Stimulated activated naive B cell treated with anti-CD40 and anti-IgM and Interleukin-4, amounts not matched to agents 10 μg/mL and 1 μg/mL and 100 μg/mL, for 72 hours (primary cell): ENCODE measurements around the gene PTPRN2.
"Not testable (repeated sequence)": the region's sequence is repeated elsewhere in the genome, so short reads cannot be mapped to it uniquely, and the experiment has no call there.

Source experiments
- ATAC-seq, 2 donors: fragments of 150-1000 bp; cut with Tn5 transposase; replicated peaks; 2 replicates each; pipeline ENCODE4 v1.10.0; 2021; ENCODE audit warnings: moderate library complexity in 1 of 2
- DNase-seq: peaks from one replicate; pipeline ENCODE4 v3.0.0; 2021
- H3K27ac Mint-ChIP-seq: one replicate; pipeline ENCODE4 v1.8.0; 2022; ENCODE audit warnings: mild to moderate bottlenecking, mixed read lengths
- H3K27me3 Mint-ChIP-seq, 2 donors: one replicate each; pipeline ENCODE4 v1.8.0; 2022; ENCODE audit warnings: mixed read lengths in 2 of 2
- H3K36me3 Mint-ChIP-seq, 2 donors: one replicate each; pipeline ENCODE4 v1.8.0; 2022; ENCODE audit warnings: mixed read lengths in 2 of 2, mild to moderate bottlenecking in 1 of 2
- H3K4me1 Mint-ChIP-seq, 2 donors: one replicate each; pipeline ENCODE4 v1.8.0; 2022; ENCODE audit warnings: mixed read lengths in 2 of 2, mild to moderate bottlenecking in 1 of 2
- H3K4me3 Mint-ChIP-seq, 2 donors: one replicate each; pipeline ENCODE4 v1.8.0; 2022; ENCODE audit warnings: mild to moderate bottlenecking in 2 of 2, mixed read lengths in 2 of 2, moderate library complexity in 1 of 2
- H3K9me3 Mint-ChIP-seq, 2 donors: one replicate each; pipeline ENCODE4 v1.8.0; 2022; ENCODE audit warnings: mixed read lengths in 2 of 2, mild to moderate bottlenecking in 1 of 2

The PTPRN2 gene

GRCh38 chr7:158587162-158588084, at the start of gene PTPRN2:
TSS of gene PTPRN2 (minus strand) at chr7:158587823.
- ATAC-seq (peak; percentile 76 to 80), DNase-seq (no peak)
- H3K36me3 Mint-ChIP-seq, result peaks cover 3% of the 10 kb centered on the region in 2 donors
- H3K4me1 Mint-ChIP-seq, result peaks cover 11 to 16% of the 10 kb centered on the region in 2 donors
- peak within 1 kb of the TSS; percentile 68 to 70 for H3K4me3 Mint-ChIP-seq
- H3K9me3 Mint-ChIP-seq, result peaks cover 4 to 5% of the 10 kb centered on the region in 2 donors
- H3K27ac Mint-ChIP-seq, result peak within 1 kb of the TSS; percentile 6
- peaks cover 53 to 58% of the 10 kb centered on the region in 2 donors for H3K27me3 Mint-ChIP-seq

GRCh38 chr7:158633055-158633956, 45.7 kb upstream of the PTPRN2 start:
- Mint-ChIP-seq H3K27me3 (no peaks in the 10 kb centered on the region), H3K36me3 (peaks cover 34 to 42% of the 10 kb centered on the region in 2 donors), H3K4me3 (no peak overlapping the region), H3K27ac (peak overlapping the region; percentile 42), H3K4me1 (peaks cover 8 to 9% of the 10 kb centered on the region in 2 donors), H3K9me3 (no peaks in the 10 kb centered on the region)
- DNase-seq, result no peak
- ATAC-seq, result peak; percentile 38 to 72

GRCh38 chr7:158631574-158632195, 44.1 kb upstream of the PTPRN2 start:
- Mint-ChIP-seq H3K4me3 (no peak overlapping the region), H3K27ac (peak overlapping the region; percentile 37), H3K36me3 (peaks cover 22 to 41% of the 10 kb centered on the region in 2 donors), H3K4me1 (peaks cover 8 to 9% of the 10 kb centered on the region in 2 donors), H3K9me3 (no peaks in the 10 kb centered on the region), H3K27me3 (no peaks in the 10 kb centered on the region)
- ATAC-seq, result no peak
- DNase-seq, result no peak

GRCh38 chr7:158626289-158626688, 38.7 kb upstream of the PTPRN2 start:
- H3K4me1 Mint-ChIP-seq, H3K4me3 Mint-ChIP-seq, H3K9me3 Mint-ChIP-seq, DNase-seq, H3K27ac Mint-ChIP-seq, ATAC-seq, H3K27me3 Mint-ChIP-seq: not testable (repeated sequence)
- H3K36me3 Mint-ChIP-seq, result peaks cover 21 to 27% of the 10 kb centered on the region in 2 donors

- no peak overlapping the region for H3K4me3 Mint-ChIP-seq
- H3K27me3 Mint-ChIP-seq, result no peaks in the 10 kb centered on the region
- DNase-seq (no peak), ATAC-seq (no peak)
- H3K9me3 Mint-ChIP-seq, result peaks cover 0 to 2% of the 10 kb centered on the region in 2 donors
- peaks cover 10 to 14% of the 10 kb centered on the region in 2 donors for H3K36me3 Mint-ChIP-seq
- H3K4me1 Mint-ChIP-seq, result no peaks in the 10 kb centered on the region
- no peak overlapping the region for H3K27ac Mint-ChIP-seq
These were observed 35.6 kb upstream of the PTPRN2 start for GRCh38 chr7:158623241-158623640.

GRCh38 chr7:158620839-158621441, 33.3 kb upstream of the PTPRN2 start:
- H3K27me3 Mint-ChIP-seq, result no peaks in the 10 kb centered on the region
- peaks cover 0 to 2% of the 10 kb centered on the region in 2 donors for H3K9me3 Mint-ChIP-seq
- no peaks in the 10 kb centered on the region for H3K4me1 Mint-ChIP-seq
- no peak overlapping the region for H3K27ac Mint-ChIP-seq
- ATAC-seq, result no peak
- peaks cover 10% of the 10 kb centered on the region in 2 donors for H3K36me3 Mint-ChIP-seq
- H3K4me3 Mint-ChIP-seq, result no peak overlapping the region
- no peak for DNase-seq

GRCh38 chr7:158620418-158620817, 32.8 kb upstream of the PTPRN2 start:
- no peak overlapping the region for H3K4me3 Mint-ChIP-seq
- H3K27ac Mint-ChIP-seq, result no peak overlapping the region
- ATAC-seq (no peak), DNase-seq (no peak)
- H3K9me3 Mint-ChIP-seq, result peaks cover 0 to 2% of the 10 kb centered on the region in 2 donors
- H3K36me3 Mint-ChIP-seq, result peaks cover 10% of the 10 kb centered on the region in 2 donors
- no peaks in the 10 kb centered on the region for H3K4me1 Mint-ChIP-seq
- no peaks in the 10 kb centered on the region for H3K27me3 Mint-ChIP-seq

- Mint-ChIP-seq H3K27ac (no peak overlapping the region), H3K9me3 (peaks cover 0 to 2% of the 10 kb centered on the region in 2 donors), H3K27me3 (no peaks in the 10 kb centered on the region), H3K4me3 (no peak overlapping the region), H3K36me3 (peaks cover 8 to 10% of the 10 kb centered on the region in 2 donors), H3K4me1 (no peaks in the 10 kb centered on the region)
- ATAC-seq, result no peak
- no peak for DNase-seq
These were observed 31.1 kb upstream of the PTPRN2 start for GRCh38 chr7:158618745-158619140.

GRCh38 chr7:158617737-158618128, 30.1 kb upstream of the PTPRN2 start:
- ATAC-seq, result no peak
- H3K36me3 Mint-ChIP-seq, result peaks cover 2 to 10% of the 10 kb centered on the region in 2 donors
- DNase-seq, result no peak
- H3K27ac Mint-ChIP-seq, result no peak overlapping the region
- peaks cover 6 to 10% of the 10 kb centered on the region in 2 donors for H3K4me1 Mint-ChIP-seq
- H3K27me3 Mint-ChIP-seq, result no peaks in the 10 kb centered on the region
- peaks cover 0 to 2% of the 10 kb centered on the region in 2 donors for H3K9me3 Mint-ChIP-seq
- no peak overlapping the region for H3K4me3 Mint-ChIP-seq

GRCh38 chr7:158616050-158616449, 28.4 kb upstream of the PTPRN2 start:
- H3K9me3 Mint-ChIP-seq, result peaks cover 0 to 4% of the 10 kb centered on the region in 2 donors
- no peak overlapping the region for H3K4me3 Mint-ChIP-seq
- H3K36me3 Mint-ChIP-seq, result peaks cover 2 to 14% of the 10 kb centered on the region in 2 donors
- H3K4me1 Mint-ChIP-seq, result peaks cover 8 to 21% of the 10 kb centered on the region in 2 donors
- ATAC-seq (no peak), DNase-seq (no peak)
- H3K27ac Mint-ChIP-seq, result no peak overlapping the region
- no peaks in the 10 kb centered on the region for H3K27me3 Mint-ChIP-seq

- H3K9me3 Mint-ChIP-seq, result peaks cover 0 to 4% of the 10 kb centered on the region in 2 donors
- no peak for DNase-seq
- ATAC-seq, result no peak
- no peaks in the 10 kb centered on the region for H3K27me3 Mint-ChIP-seq
- no peak overlapping the region for H3K4me3 Mint-ChIP-seq
- H3K36me3 Mint-ChIP-seq, result peaks cover 4 to 15% of the 10 kb centered on the region in 2 donors
- H3K4me1 Mint-ChIP-seq, result peaks cover 8 to 23% of the 10 kb centered on the region in 2 donors
- no peak overlapping the region for H3K27ac Mint-ChIP-seq
These were observed 27.1 kb upstream of the PTPRN2 start for GRCh38 chr7:158614700-158615099.

GRCh38 chr7:158613481-158613880, 25.9 kb upstream of the PTPRN2 start:
- peaks cover 2 to 17% of the 10 kb centered on the region in 2 donors for H3K36me3 Mint-ChIP-seq
- ATAC-seq (peak; percentile 87 to 95), DNase-seq (no peak)
- no peak overlapping the region for H3K4me3 Mint-ChIP-seq
- H3K27me3 Mint-ChIP-seq, result no peaks in the 10 kb centered on the region
- H3K27ac Mint-ChIP-seq, result no peak overlapping the region
- H3K4me1 Mint-ChIP-seq, result peaks cover 13 to 30% of the 10 kb centered on the region in 2 donors
- H3K9me3 Mint-ChIP-seq, result peaks cover 0 to 1% of the 10 kb centered on the region in 2 donors

- no peak overlapping the region for H3K27ac Mint-ChIP-seq
- no peaks in the 10 kb centered on the region for H3K27me3 Mint-ChIP-seq
- no peak for DNase-seq
- no peak overlapping the region for H3K4me3 Mint-ChIP-seq
- H3K36me3 Mint-ChIP-seq, result peaks cover 2 to 13% of the 10 kb centered on the region in 2 donors
- peaks cover 0 to 1% of the 10 kb centered on the region in 2 donors for H3K9me3 Mint-ChIP-seq
- peaks cover 13 to 30% of the 10 kb centered on the region in 2 donors for H3K4me1 Mint-ChIP-seq
- ATAC-seq, result no peak
These were observed 24.9 kb upstream of the PTPRN2 start for GRCh38 chr7:158612546-158612945.
